ENCODE measurements around the gene CCNL2.

The CCNL2 gene

DNA sequence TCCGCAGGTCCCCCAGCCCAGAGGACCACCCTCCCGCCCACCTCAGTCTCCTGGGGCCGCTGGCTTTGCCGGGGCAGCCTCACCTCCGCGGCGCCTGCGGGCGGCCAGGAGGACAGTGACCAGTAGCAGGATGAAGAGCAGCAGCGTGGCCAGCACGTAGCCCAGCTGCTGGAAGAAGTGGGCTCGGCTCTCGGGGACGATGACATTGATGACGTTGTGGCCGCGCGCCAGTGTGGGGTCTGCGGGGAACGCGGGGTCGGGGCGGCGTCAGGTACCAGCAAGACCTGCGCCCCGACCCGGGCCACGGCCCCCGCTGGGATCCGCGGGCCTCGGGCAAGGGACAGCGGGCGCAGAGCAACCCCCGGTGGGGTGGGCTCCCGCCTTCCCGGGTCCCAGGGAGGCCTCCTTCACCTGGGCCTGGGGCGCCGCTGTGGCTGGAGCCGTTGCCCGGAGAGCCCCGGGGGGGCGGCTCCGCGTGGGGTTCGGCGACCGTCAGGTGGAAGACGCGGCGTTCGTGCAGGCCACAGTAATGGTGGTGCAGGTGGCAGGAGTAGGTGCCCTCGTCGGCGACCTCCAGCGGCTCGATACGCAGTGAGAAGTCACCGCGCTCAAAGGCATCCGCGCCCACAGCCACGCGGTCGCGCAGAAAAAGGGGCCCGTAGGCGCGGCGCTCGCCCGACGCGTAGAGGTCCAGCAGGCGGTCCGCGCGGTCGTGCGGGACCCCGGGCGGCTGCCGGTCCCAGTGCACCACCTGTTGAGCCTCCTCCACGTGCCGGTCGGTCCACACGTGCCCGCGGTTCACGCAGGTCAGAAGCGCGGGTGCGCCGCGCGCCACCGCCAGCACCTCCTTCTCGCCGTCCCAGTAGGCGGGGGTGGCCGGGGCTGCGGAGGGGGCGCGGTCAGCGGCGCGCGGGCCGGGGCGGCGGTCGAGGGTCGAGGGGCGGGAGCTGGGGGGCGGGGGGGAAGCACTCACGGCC is 44.6 kb downstream of the CCNL2 start:
- DNase-seq: peak; percentile 44

DNA sequence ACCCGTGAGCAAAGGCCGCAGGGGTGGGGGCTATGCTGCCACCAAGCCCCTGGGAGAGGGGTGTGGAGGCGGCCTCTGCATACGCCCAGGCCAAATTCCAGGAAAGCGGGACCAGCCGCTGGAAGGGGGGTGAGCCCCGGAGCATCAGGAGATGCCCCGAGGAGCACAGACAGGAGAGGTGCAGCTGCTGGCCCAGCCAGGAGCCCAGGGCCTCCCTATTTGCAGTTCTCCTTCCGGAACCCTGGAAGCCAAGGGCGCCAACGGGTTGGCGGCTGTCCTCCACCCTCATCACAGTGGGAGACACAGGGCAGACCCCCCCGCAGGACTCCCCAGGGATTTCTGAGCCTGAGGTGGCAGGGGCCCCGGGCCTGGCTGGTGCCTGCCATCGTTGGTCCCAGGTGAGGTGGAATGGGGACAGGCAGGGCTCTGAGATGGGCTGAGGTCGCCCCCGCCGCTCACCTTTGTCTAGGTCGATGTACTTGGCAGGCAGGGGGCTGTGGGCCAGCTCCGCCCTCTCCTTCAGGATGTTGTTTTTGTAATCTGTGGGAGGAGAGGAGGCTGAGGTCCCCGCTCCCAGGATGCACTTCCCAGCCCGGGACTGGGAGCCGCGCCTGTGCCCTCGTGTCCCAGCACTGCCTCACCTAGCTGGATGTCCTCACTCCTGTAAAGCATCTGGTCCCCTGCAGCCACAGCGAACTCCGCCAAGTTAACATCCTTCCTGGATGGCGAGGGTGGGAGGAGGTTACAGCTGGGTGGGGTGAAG is 45.6 kb downstream of the CCNL2 start:
- peak; percentile 41 for DNase-seq

DNA sequence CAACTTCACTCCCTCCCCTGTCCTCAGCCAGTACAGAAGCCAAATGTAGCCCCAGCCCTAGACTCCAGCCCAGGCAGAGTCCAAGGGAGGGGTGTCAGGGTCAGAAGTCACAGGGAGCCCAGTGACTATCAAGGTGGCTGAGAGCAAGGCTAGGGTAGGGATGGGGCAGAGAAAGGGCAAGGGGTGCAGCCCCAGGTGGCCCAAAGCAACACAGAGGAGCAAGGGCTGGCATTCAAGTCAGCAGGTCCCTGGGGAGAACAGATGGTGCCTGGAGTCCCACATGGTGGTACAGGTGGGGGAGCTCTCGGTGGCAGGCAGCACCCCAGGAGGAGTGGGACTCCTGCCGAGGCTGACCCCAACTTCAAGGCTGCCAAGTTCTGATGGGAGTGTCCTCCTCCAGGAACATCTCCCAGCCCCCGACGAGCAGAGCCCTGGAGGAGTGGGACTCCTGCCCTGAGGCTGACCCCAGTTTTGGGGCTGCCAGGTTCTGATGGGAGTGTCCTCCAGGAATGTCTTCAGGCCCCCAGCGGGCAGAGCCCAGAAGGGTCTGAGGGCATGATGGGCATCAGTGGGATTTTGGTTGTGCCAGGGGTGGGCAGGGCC is 46.2 kb downstream of the CCNL2 start:
- no peak for DNase-seq

DNA sequence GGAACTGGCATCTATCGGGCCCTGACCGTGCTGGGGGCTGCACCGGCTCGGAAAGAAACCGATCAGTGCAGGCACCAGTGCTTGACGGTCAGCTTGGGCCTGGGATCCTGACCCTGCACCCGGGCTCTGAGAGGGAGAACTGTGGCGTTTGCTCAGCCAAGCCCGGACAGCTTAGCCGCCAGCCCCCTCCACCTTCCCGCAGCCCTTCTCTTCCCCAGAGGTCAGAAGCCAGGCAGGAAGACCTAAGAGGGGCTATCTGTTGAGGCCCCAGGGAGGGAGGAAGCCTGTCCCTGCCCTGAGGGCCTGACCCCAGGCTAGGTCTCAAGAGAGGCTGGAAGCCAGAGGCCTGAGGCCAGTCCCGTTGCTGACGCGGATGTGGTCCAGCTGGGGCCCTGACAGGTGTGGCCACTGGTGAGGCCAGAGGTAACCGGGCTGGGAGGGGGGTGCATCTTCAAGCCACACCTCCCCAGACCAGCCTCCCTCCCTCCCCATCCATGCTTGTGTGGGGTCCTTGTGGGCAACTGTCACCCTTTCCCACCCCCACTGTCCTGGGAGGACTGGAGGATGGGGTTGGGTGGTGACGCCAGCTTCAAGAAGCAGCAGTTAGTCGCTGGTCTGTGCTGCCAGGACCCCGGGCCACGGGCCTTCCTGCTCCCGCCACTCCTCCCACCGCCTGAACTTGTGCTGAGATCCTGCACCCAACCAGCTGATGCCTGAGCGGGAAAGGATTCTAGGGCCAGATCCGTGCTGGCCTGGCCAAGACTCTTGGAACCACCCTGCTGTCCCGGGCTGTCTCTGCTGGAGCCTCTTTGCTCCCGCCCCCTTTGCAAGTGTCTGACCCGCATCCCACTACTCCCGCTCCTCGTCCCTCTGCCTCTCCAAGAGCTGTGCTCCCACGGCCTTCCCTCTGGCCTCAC is 47.4 kb downstream of the CCNL2 start:
- peak; percentile 79 for DNase-seq

DNA sequence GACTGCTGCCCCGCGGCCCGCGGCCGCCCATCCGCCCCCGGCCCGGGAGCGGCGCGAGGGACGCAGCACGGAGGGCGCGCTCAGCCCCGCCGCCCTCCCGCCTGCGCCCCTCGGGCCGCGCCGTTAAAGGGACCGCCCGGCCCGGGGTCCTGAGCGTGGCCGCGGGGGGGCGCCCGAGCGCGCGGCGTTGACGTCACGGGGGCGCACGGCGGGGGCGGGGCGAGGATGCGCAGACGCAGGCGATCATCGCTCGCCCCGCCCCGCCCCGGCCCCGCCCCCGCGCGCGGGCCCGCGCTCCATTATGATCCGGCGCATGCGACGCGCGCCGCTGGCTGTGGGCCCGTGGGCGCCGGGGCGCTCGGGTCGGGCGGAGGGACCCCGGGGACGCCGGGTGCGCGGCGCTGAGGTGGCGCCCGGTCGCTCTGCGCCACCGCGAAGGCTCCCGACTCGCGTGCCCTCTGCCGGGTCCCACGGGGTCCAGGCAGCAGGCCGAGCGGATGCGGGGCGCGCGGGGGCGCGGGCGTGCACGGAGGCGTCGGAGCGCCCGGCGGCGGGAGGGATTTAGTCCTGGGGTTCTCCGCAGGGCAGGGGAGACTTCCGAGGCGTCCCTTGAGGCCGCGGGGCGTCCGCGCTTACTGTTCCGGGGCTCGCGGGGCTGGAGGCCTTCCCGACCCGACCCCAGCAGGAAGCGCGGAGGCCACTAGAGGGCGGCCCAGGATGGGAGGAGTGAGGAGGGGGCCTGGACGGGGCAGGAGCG is 49.7 kb downstream of the CCNL2 start, which contains the start of gene DVL1:
TSS of gene DVL1 (minus strand) at position 163 of the 757 bp plus-strand sequence. CDS start 353 bp downstream, outside the sequence.
- peak; percentile 83 for DNase-seq

DNA sequence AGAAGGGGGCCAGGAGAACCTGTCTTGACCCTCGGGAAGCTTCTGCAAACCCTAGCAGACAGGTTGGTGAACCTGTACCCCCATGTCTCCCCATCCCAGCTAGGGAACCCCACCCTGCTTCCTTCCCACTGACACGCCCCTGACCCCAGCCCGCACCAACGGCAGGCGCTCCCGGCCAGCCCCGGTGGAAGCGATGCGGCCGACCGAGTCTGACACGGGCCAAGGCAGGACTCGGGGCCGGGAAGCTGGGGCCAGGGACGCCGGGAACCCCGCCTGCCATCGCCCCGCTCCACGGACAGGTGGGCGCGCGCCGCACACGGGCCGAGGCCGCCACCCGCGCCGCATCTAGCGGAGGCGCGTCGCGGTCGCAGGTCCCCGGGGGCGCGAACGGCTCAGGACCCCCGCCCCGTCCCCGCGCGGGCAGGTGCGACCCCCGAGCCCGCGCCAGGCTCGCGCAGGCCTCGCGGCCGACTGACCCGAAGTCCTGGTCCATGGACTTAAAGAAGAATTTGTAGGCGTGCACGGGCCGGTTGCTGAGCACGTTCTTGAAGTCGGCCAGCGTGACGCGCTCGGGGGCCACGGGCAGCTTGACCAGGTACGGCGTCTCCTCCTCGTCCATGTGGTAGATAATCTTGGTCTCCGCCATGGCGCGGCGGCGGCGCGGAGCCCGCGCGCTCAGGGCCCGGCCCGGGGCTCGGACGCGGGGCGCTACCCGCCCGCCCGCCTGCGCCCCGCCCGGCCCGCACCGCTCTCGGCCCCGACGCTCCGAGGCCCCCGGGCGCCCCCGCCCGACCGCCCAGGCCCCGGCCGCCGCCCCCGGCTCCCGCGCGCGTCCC is 50.5 kb downstream of the CCNL2 start:
- peak; percentile 47 for DNase-seq

DNA sequence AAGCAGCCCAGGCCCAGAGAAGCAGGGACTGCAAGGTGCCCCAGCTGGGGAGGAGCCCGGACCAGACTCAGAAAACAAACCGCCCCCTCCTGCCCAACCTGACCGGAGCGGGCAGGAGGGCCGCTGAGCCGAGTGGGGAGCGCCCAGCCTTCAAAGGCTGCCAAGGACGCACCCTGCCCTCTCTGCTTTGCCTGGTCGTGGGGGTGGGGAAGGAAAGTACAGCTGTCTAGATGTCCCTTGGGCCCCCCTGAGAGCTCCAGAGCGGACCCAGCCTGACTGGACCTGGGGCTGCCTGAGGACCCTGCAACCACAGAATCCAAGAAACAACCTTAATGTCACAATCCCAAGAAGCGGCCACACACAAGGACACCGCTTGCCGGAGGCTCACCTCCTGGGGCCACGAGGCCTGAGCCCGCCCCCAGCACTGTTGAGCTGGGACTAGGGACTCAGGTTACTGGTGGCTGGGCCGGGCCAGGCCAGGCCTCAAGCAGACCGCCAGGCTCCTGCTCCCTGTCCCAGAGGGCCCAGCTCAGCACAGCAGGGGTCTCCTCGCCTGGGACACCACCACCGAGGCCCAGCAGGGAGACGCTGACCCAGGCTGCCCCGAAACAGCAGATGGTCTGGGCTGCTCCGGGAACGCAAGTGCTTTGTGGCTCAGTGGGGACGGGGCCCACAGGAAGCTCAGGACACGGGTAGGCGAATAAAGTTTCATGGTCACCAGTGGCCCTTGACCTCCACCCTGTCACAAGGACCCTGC is 51.3 kb downstream of the CCNL2 start:
- peak; percentile 59 for DNase-seq

DNA sequence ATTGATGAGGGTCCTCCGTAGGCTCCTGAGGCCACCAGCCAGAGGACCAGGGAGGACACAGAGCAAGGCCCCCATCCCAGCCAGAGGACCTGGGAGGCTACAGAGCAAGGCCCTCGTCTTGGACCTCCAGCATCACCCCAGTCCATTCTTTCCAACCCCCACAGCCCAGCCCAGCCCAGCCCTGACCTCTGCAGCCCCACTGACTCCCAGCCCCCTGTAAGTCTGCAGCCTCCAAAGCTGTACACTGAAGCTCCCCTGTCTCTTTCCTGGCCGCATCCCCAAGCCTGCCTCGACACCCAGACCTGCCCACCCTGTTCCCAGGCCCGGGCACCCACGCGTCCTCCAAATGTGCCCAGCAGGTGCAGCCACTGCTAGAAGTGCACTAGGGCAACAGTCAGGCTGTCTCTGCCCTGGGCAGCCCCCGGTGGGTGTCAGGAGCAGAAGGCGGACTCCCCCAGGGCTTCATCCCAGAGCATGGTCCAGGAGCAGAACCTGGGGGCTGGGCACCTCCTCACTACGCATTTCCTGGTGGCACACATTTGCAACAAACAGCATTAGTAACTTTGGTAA is 52.0 kb downstream of the CCNL2 start:
- no peak for DNase-seq

DNA sequence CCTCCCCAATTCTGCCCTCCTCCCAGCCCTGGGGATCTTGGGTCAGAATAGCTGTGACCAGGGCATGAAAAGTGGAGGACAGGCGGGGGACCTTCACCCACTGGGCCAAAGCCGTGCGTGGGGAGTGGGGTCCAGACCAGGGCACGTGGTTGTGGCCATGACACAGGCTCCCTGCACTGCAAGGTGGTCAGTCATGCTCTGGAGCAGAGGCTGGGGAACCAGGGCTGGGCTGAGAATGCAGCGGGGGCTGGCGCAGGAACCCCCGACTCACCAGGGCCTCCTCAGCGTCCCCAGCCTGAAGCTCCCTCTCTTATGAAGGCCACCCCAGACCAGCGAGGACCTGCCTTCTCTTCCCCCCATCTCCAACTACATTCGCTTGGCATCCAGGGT is 52.6 kb downstream of the CCNL2 start:
- no peak for DNase-seq

DNA sequence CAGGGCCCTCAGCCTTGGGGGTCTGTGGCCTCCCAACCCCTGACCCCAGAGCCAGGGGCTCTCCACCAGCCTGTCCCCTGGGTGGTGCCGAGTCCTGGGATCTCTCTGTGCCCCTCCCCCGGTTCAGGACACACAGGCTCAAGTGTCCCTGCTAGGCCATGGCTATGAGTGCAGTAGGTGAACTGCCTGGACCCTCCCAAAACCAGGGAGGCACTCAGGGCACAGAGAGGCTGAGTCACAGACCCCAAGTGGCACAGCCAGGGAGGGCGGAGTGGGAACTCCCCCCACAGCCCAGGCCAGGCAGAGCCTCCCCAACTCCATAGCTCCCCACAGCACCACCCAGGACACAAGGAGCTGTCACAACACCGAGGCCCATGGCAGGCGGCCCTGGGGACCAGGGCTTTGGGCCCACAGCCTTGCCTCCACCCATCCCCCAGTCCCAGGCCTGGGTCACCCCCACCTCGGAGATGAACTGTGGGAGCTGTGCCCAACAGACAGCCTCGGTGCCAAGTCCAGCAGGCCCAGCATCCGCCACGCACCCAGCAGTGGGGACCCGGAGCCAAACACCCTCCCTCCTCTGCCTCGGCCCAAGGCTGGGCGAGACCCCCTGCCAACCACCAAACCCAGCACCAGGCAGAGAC is 53.2 kb downstream of the CCNL2 start:
- no peak for DNase-seq

DNA sequence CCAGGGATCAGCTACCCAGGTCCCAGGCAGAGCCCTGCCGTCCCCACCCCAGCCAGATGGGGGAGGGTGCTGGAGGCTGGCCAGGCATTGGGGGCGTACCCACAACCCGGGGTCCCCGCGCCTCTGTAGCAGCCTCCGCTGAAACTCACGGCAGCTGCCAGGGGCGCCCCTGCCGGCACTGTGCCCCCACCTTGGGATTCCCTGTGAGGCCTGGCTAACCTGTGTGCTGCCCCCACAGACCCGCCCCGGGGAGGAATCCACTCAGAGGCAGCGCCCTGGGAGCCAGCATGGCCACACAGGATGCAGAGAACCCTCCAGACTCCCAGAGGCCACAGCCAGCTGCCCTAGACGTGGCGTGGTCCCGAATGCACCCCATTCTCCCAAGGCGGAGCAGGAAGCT is 53.8 kb downstream of the CCNL2 start:
- no peak for DNase-seq

DNA sequence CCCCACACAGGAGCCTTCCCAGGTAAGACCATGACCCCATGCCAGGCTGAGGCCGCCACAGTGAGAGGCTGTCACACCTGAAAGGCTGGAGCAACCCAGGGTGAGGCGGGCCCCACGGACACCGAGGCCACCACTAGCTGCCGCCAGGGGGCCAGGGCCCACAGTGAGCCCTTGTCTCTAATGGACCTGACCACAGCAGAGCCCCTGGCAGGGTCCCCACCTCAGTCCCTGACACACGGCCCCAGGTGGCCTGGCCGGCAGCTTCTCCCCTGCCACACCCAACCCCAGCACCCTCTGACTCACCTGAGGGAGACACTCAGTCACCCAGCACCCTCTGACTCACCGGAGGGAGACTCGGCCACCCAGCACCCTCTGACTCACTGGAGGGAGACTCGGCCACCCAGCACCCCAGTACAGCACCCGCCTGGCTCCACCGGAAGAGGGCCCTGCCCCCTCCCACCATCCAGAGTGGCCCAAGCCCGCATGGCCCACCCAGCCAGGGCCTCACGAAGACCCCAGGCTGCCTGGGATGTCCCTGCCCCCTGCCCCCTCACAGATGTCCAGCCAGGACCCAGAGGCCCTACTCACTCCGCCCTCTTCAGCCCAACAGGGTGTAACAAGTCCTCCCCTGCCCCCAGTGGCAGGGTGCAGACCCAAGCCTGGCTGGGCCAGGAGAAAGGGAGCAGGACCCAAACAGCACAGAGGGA is 54.3 kb downstream of the CCNL2 start:
- no peak for DNase-seq

DNA sequence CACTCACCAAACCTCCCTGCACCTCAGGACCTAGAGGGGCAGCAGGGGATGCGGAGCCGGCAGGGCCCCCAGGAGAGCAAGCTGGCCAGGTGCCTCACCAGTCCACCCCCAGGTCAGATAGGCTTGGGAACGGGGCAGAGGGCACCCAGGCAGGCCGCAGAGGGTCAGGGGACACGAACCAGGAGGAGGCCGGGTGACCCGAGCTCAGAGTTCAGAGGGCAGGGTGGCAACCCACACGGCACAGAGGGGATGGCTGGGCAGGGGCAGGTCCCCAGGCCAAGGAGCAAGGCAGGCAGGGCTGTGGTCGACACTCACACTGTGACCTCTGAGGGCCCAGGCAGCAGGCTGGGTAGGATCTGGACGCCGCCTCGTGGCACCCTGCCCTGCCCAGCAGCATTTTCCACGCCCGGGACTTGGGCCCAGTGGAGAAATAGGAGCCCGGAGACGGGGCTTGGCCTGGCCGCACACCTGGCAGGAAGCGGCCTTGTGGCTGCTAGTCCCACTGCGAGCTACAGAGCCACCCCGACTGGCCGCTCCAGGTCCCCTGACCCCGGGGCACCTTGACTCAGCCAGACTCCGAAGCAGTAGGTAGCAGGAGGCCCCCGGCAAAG is 55.2 kb downstream of the CCNL2 start:
- DNase-seq: no peak

DNA sequence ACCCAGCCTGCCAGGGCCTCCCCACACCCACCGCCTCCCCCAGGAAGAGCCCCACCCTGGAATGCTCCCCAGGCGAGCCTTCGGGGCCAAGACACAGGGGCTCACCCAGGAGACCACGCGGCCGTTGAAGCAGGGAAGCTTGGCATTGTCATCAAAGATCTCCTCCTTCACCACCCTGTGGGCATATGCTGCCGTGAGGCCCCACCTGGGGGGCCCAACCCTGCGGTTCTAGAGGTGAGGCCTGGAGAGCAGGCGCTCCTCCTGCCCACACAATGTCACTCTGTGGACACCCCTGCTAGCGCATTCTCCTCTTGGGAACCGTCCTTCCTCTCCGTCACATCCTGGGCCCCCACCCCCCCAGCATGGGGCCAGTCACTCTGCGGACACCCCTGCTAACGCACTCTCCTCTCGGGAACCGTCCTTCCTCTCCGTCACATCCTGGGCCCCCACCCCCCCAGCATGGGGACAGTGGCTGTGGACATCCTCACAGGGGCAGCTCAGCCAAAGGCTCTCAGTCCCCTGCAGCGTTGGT is 56.5 kb downstream of the CCNL2 start:
- DNase-seq: no peak

DNA sequence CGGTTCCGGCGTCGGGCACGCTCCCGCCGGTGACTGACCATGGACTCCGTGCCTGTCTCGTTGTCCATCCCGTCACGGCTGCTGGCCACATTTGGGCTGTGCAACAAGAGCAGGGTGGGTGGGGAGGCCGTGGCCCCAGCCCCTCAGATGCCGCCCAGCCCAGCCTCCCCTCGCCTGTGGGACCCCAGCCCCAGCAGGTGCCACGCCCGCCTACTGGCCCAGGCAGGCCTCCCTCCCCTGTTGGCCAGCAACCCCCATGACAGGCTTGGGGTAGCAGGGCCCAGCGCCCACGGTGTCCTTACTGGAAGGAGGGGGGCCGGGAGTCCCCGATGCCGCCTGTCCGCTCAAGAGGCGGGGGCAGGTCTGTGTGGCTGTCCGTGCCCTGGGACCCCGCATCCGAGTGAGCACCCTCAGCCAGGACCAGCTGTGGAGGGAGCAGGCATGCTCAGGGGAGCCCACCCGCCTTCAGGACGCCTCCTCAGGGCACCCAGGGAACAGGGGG is 57.0 kb downstream of the CCNL2 start:
- no peak for DNase-seq

DNA sequence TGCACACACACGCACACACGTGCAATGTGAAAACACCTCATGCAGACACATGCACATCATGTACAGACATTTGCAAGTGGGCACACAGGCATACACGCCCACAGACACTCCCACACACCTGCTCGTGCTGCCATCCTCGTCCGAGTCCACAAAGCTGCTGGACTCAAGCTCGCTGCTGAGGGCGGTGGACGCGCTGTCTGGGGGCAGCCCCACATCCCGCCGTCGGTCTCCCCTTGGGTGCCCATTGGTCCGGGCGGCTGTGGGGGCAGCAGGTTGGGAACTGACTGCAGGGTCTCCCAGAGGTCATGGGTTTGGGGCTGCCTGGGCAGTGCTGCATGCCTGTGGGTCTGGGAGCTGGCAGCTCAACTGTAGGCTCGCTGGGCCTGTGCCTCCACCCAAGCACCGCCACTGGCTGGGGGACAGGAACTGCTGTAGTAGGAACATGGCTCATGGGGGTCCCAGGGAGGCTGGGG is 57.5 kb downstream of the CCNL2 start:
- DNase-seq: no peak
